Activated CD4-positive, alpha-beta memory T cell treated with anti-CD3 and anti-CD28 coated beads, Interleukin-2, amount 10 ng/mL, durations not matched to agents 7 days and 5 days (primary cell): ENCODE results near the gene DOCK11. TPM values are rescaled to one million over a fixed set of nuclear protein-coding genes. Genes with fewer than 3 reads are reported as not detected.

Experiments
- CTCF ChIA-PET: fragments of 350-600 bp; sonication (Branson Sonifier 250); formaldehyde crosslinking; loops from one replicate; lab custom pipeline; 2021; ENCODE audit warnings: antibody characterized with exemption, inconsistent platforms; lab: Charles Lee
- POLR2A ChIA-PET: fragments of 350-600 bp; sonication (Branson Sonifier 250); formaldehyde crosslinking; loops from one replicate; lab custom pipeline; 2021; ENCODE audit warnings: antibody characterized with exemption; lab: Charles Lee
- DNase-seq: peaks from one replicate; pipeline ENCODE4 v3.0.0-alpha.2; 2020
- H3K27ac Mint-ChIP-seq: one replicate; pipeline ENCODE4 v1.8.0; 2021; ENCODE audit warnings: mild to moderate bottlenecking, mixed read lengths
- H3K27me3 Mint-ChIP-seq: one replicate; pipeline ENCODE4 v1.8.0; 2021; ENCODE audit warnings: mixed read lengths
- H3K36me3 Mint-ChIP-seq: one replicate; pipeline ENCODE4 v1.8.0; 2021; ENCODE audit warnings: low read depth, mixed read lengths
- H3K4me1 Mint-ChIP-seq: one replicate; pipeline ENCODE4 v1.8.0; 2021; ENCODE audit warnings: mixed read lengths
- H3K4me3 Mint-ChIP-seq: one replicate; pipeline ENCODE4 v1.8.0; 2021; ENCODE audit warnings: mild to moderate bottlenecking, mixed read lengths
- H3K9me3 Mint-ChIP-seq: one replicate; pipeline ENCODE4 v1.8.0; 2021; ENCODE audit warnings: mixed read lengths
- total RNA-seq, 2 experiments: library from RNA; stranded (reverse); gene quantifications; one replicate each; pipeline ENCODE4 v1.2.3, GENCODE V29; 2021

DOCK11 gene
- total RNA-seq, 2 experiments from 2014 or later, result 79.0 to 82.9 TPM

DNA sequence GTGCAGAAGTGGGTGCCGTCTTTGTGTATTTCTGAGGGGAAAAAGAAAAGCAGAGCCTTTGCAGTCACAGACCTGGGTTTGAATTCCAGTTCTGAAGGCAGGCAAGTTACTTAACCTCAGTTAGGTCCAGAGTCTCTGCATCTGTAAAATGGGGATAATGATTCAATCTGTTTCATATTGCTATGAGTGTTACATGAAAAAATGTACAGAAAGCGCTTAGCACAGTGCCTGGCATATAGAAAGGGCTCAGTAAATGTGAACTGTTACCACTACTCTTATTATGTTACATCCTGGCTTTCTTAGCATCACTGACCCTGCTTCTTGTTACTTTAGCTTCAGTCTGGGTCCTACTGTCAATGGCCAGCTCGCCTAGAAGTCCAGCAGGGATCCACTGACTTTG lies 45.9 kb downstream of the DOCK11 start:
- Mint-ChIP-seq H3K27me3 (no peaks in the 10 kb centered on the region), H3K4me3 (no peak overlapping the region), H3K27ac (no peak overlapping the region), H3K36me3 (peaks cover 32% of the 10 kb centered on the region), H3K9me3 (no peaks in the 10 kb centered on the region), H3K4me1 (peaks cover 32% of the 10 kb centered on the region)
- POLR2A ChIA-PET, result no interaction called here
- DNase-seq, result no peak
- CTCF ChIA-PET, result no interaction called here

DNA sequence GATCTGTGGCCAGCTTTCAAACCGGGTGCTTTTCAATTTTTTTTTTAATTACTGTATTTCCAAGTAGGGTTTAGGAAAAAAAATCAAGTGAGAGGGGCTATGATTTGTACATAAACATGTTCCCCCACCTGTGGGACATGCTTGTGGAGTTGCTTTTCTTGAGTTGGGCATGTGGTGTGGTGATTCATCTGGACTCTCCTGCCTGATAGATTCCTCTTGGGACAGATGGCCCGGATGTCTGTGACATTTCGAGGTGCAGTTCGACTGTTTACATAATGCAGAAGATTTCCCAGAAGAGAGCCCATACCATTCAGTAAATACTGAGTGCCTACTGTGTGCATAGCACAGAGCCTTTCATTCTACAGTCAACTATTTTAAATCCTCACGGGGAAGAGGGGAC lies 49.9 kb downstream of the DOCK11 start:
- no peak overlapping the region for H3K27ac Mint-ChIP-seq
- ChIA-PET CTCF (no interaction called here), POLR2A (no interaction called here)
- no peak for DNase-seq
- H3K4me3 Mint-ChIP-seq, result no peak overlapping the region
- H3K9me3 Mint-ChIP-seq, result no peaks in the 10 kb centered on the region
- peaks cover 10% of the 10 kb centered on the region for H3K4me1 Mint-ChIP-seq
- H3K27me3 Mint-ChIP-seq, result no peaks in the 10 kb centered on the region
- H3K36me3 Mint-ChIP-seq, result peaks cover 46% of the 10 kb centered on the region

DNA sequence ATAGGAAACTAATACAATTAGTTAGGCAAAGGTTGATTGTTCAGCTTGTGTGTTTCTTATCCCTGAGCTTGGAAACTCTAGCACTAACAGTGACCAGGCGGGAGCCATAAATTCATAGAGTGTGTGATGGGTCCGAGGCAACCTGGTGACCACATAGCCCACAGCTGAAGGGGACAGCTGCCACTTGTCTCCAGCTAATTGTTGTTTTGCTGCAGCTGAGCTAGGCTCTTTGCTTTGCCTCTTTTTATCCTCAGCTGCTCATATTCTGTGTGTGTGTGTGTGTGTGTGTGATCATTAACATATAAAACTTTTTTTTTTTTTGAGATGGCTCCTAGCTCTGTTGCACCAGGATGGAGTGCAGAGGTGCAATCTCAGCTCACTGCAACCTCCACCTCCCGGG lies 53.2 kb downstream of the DOCK11 start:
- POLR2A ChIA-PET, result no interaction called here
- CTCF ChIA-PET, result interaction anchor here (0.7 kb wide), 1 partner anchor 684 kb away, joined by 3 read pairs; no protein-coding TSS in a partner anchor
- Mint-ChIP-seq H3K4me1 (peaks cover 24% of the 10 kb centered on the region), H3K27me3 (no peaks in the 10 kb centered on the region), H3K36me3 (peaks cover 46% of the 10 kb centered on the region), H3K9me3 (no peaks in the 10 kb centered on the region), H3K27ac (no peak overlapping the region), H3K4me3 (no peak overlapping the region)
- DNase-seq, result no peak

DNA sequence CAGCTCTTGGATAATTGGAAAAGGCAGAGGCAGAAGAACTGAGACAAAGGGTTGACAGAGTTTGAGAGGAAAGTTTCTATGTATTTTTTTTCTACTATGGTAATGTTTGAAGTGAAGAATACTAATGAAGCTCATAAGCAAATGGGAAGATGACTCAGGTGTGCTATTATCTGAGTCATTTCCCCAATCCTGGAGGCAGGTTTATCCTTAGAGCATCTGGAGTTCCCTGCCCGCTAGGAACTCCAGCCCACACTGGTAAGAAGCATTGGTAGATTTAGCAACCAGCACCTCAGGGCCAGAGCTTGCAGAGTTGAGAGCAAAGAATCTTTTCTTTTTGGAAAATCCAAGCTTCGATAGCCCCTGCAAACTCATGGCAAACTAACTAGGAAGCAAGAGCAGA lies 55.2 kb downstream of the DOCK11 start:
- DNase-seq, result no peak
- Mint-ChIP-seq H3K36me3 (peaks cover 43% of the 10 kb centered on the region), H3K27ac (no peak overlapping the region), H3K4me3 (no peak overlapping the region), H3K9me3 (no peaks in the 10 kb centered on the region), H3K4me1 (peaks cover 35% of the 10 kb centered on the region), H3K27me3 (no peaks in the 10 kb centered on the region)
- CTCF ChIA-PET, result interaction anchor here (0.9 kb wide), 1 partner anchor 11 kb away, joined by 3 read pairs; no protein-coding TSS in a partner anchor
- POLR2A ChIA-PET, result interaction anchor here (0.7 kb wide), 1 partner anchor 54 kb away, joined by 3 read pairs; no protein-coding TSS in a partner anchor

DNA sequence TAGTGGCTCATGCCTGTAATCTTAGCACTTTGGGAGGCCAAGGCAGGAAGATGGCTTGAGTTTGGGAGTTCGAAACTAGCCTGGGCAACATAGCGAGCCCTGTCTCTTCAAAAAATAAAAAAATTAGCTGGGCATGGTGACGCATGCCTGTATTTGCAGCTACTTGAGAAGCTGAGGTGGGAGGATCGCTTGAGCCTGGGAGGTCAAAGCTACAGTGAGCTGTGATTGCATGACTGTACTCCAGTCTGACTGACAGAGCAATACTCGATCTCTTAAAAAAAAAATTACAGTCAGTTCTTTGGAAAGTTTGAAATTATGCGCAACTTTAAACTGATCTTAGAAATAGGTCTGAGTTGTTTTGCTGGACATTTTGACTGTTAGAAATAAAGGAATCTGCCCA lies 55.8 kb downstream of the DOCK11 start:
- POLR2A ChIA-PET, result interaction anchor here (0.7 kb wide), 1 partner anchor 55 kb away, joined by 3 read pairs; no protein-coding TSS in a partner anchor
- DNase-seq, result no peak
- no peak overlapping the region for H3K27ac Mint-ChIP-seq
- no peaks in the 10 kb centered on the region for H3K27me3 Mint-ChIP-seq
- CTCF ChIA-PET, result interaction anchor here (1.3 kb wide), 1 partner anchor 49 kb away, joined by 3 read pairs; no protein-coding TSS in a partner anchor
- no peaks in the 10 kb centered on the region for H3K9me3 Mint-ChIP-seq
- no peak overlapping the region for H3K4me3 Mint-ChIP-seq
- peaks cover 38% of the 10 kb centered on the region for H3K36me3 Mint-ChIP-seq
- H3K4me1 Mint-ChIP-seq, result peaks cover 35% of the 10 kb centered on the region

DNA sequence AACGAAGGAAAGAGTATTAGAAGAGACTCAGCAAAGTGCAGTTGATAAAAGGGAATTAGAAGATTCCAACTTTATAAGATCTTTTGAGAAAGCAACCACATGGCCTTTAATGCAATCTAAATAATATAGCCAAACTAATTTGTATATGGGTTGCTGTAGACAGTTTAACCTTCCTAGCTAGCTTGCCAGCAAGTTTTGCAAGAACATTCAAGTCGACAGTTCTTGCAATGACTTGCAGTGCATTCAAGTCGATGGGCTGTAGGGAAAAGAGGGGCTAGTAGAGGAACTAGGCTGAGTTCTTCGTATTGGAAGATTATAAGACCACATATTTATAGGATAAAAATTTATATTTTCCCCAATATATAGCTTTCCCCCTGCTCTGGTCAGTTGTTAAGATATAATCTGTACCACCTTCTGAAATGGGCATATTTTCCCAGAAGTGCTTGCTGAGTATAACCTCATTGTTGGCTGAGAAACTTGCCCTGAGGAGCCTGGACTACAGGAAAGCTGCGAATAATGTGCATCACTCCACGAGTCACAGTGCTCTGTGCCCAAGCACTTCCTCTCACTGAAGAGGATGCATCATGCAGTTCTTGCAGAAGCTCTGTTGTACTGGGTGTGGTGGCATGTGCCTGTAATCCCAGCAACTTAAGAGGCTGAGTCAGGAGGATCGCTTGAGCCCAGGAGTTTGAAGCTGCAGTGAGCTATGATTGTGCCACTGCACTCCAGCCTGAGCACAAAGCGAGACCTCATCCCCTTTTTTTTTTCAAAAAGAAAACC lies 56.7 kb downstream of the DOCK11 start:
- ChIA-PET POLR2A (interaction anchor here (0.8 to 3.3 kb wide), 2 partner anchors 13 to 56 kb away, joined by 3 to 29 read pairs; partner anchors contain the start of gene DOCK11), CTCF (interaction anchor here (0.6 to 1.3 kb wide), 3 partner anchors 15 to 48 kb away, joined by 3 read pairs; no protein-coding TSS in a partner anchor)
- Mint-ChIP-seq H3K36me3 (peaks cover 42% of the 10 kb centered on the region), H3K27ac (peak overlapping the region; percentile 31), H3K4me1 (peaks cover 41% of the 10 kb centered on the region), H3K9me3 (no peaks in the 10 kb centered on the region), H3K4me3 (no peak overlapping the region), H3K27me3 (no peaks in the 10 kb centered on the region)
- no peak for DNase-seq

DNA sequence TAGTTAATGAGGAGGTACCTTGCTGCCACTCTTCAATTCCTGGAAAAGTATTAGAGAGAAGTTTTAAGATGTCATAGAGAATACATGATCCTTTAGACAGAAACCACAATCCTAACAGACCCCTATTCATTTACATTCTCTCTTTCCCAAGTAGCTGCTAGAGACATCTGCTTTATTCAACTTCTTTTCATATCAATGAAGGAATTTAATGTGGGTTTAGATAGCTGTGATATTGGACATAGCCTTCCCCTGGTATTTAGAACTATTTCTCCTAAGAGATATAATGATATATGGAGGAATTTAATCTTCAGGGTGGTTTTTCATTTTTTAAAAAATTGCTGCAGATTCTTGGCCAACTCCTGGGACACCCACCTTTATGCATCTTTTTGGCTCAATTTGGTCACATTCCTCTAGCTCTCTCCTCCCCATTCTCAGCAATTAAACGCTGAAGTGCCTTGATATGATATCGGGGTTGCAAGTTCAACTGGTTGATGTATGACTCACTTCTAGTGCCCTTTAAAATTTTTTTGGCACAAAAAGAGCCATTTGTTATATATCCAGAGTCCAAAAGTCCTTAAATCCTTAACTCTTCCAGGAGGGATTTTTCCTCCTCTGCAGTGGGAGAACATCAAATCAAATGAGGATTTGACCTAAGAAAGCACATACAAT lies 57.6 kb downstream of the DOCK11 start:
- Mint-ChIP-seq H3K4me1 (peaks cover 41% of the 10 kb centered on the region), H3K36me3 (peaks cover 38% of the 10 kb centered on the region), H3K27me3 (no peaks in the 10 kb centered on the region), H3K27ac (no peak overlapping the region), H3K4me3 (no peak overlapping the region), H3K9me3 (no peaks in the 10 kb centered on the region)
- DNase-seq, result no peak
- ChIA-PET POLR2A (interaction anchor here (0.8 to 3.3 kb wide), 2 partner anchors 14 to 57 kb away, joined by 3 to 29 read pairs; partner anchors contain the start of gene DOCK11), CTCF (interaction anchor here (0.6 kb wide), 1 partner anchor 14 kb away, joined by 3 read pairs; no protein-coding TSS in a partner anchor)

DNA sequence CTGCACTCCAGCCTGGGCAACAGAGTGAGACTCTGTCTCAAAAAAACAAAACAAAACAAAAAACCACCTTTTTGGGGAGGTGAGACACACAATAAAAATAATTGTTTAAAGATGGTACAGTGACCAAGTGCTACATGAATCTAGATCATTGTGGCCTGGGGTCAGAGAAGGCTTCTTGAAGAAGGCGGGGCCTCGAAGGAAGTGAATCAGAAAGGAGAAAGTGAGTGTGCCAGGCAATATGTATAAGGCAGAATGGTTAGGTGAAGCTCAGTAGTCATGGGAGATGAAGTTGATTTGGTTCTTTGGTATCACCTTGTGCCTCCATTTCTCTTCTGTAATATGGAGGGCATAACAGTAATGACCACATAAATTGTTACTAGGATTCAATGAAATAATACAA lies 58.9 kb downstream of the DOCK11 start:
- H3K36me3 Mint-ChIP-seq, result peaks cover 41% of the 10 kb centered on the region
- no peak for DNase-seq
- ChIA-PET CTCF (interaction anchor here (1.5 kb wide), 1 partner anchor 95 kb away, joined by 5 read pairs; no protein-coding TSS in a partner anchor), POLR2A (interaction anchor here (3.3 kb wide), 1 partner anchor 58 kb away, joined by 29 read pairs; the partner anchor contains the start of gene DOCK11)
- no peak overlapping the region for H3K27ac Mint-ChIP-seq
- peaks cover 44% of the 10 kb centered on the region for H3K4me1 Mint-ChIP-seq
- H3K27me3 Mint-ChIP-seq, result no peaks in the 10 kb centered on the region
- no peaks in the 10 kb centered on the region for H3K9me3 Mint-ChIP-seq
- no peak overlapping the region for H3K4me3 Mint-ChIP-seq

DNA sequence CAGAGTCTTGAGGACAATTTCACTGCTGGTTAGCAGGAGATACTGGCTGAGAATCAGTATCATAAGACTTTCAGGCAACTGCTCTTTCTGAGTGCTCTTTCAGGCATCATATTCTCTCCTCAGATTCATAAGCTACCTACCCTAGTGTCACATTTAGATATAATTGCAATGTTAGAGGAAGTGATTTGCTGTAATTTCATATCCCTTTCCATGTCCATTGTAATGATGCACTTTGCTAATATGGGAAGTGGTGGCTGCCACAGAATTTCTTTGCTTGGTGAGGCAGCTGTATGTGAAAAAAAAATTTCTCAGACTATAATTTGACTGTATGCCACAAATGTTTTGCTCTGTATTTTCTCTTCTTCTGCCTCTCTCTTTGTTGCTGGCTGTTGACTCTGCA lies 63.3 kb downstream of the DOCK11 start:
- H3K4me1 Mint-ChIP-seq, result peaks cover 33% of the 10 kb centered on the region
- POLR2A ChIA-PET, result no interaction called here
- no peak overlapping the region for H3K27ac Mint-ChIP-seq
- DNase-seq, result no peak
- H3K36me3 Mint-ChIP-seq, result peaks cover 47% of the 10 kb centered on the region
- no peaks in the 10 kb centered on the region for H3K9me3 Mint-ChIP-seq
- H3K4me3 Mint-ChIP-seq, result no peak overlapping the region
- no peaks in the 10 kb centered on the region for H3K27me3 Mint-ChIP-seq
- CTCF ChIA-PET, result no interaction called here

DNA sequence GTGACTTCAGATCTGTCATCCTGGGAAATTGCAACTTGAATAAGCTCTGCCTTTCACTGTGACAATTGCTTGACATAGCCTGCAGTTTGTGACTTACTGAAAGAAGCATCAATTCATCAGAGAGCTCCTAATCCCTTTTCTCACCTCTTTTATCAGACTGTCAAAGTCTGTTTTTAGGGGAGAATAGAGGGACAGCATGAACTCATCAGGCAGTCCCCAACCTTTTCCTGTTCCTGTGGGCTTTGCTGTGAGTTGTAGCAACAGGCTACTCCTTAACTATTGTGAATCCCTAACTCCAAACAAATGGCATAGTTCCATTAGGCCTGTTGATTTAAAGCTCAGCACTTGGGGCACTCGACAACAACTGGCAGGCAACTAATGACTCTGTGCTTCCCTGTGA lies 64.9 kb downstream of the DOCK11 start:
- ChIA-PET POLR2A (interaction anchor here (1.0 kb wide), 1 partner anchor 32 kb away, joined by 3 read pairs; no protein-coding TSS in a partner anchor), CTCF (no interaction called here)
- Mint-ChIP-seq H3K4me3 (no peak overlapping the region), H3K4me1 (peaks cover 24% of the 10 kb centered on the region), H3K9me3 (no peaks in the 10 kb centered on the region), H3K27ac (no peak overlapping the region), H3K36me3 (peaks cover 44% of the 10 kb centered on the region), H3K27me3 (no peaks in the 10 kb centered on the region)
- DNase-seq, result no peak

DNA sequence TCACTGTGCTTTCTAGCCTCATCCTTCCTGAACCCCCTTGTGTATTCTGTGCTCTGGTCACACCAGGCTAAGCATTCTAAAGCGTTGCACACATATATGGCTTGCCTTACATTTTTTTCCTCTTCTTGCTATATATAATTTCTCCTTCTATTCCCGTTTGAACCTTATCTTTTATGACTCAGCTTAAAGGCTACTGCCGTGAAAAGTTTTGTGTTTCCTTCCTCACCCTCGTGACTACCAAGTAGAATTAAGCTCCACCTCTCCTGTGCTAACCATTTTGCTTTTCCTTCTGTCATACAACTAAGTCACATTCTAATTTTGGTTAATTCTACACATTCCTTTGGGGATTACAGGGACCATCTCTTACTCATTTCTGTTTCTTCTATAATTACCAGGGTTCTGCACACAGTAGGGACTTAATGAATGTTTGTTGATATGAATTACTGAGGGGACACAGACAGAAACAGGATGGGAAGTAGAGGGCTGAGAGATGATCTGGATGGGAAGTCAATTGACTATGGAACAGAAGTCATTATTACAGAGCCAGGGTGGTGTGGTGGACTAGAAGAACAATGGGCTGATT lies 67.1 kb downstream of the DOCK11 start:
- no peak for DNase-seq
- ChIA-PET CTCF (interaction anchor here (0.7 kb wide), 1 partner anchor 103 kb away, joined by 3 read pairs; no protein-coding TSS in a partner anchor), POLR2A (interaction anchor here (1.0 kb wide), 1 partner anchor 35 kb away, joined by 3 read pairs; no protein-coding TSS in a partner anchor)
- H3K36me3 Mint-ChIP-seq, result peaks cover 41% of the 10 kb centered on the region
- no peaks in the 10 kb centered on the region for H3K27me3 Mint-ChIP-seq
- no peak overlapping the region for H3K4me3 Mint-ChIP-seq
- peaks cover 16% of the 10 kb centered on the region for H3K4me1 Mint-ChIP-seq
- no peak overlapping the region for H3K27ac Mint-ChIP-seq
- no peaks in the 10 kb centered on the region for H3K9me3 Mint-ChIP-seq

DNA sequence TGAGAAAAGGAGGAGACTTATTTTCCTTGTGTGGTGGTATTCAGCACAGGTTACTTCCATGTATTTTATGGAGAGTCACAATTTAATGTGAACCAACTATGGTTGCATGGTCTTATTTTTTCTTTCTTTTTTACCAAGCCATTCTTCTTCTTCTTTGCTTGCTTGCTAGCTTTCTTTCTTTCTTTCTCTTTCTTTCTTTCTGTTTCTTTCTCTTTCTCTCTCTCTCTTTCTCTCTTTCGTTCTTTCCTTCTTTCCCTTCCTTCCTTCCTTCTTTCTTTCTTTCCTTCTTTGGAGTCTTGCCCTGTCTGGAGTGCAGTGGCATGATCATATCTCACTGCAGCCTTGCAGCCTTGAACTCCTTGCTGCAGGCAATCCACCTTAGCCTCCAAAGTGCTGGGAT lies 68.9 kb downstream of the DOCK11 start:
- peaks cover 16% of the 10 kb centered on the region for H3K4me1 Mint-ChIP-seq
- H3K27ac Mint-ChIP-seq, result no peak overlapping the region
- CTCF ChIA-PET, result no interaction called here
- H3K4me3 Mint-ChIP-seq, result no peak overlapping the region
- DNase-seq, result no peak
- H3K27me3 Mint-ChIP-seq, result no peaks in the 10 kb centered on the region
- H3K36me3 Mint-ChIP-seq, result peaks cover 44% of the 10 kb centered on the region
- POLR2A ChIA-PET, result no interaction called here
- H3K9me3 Mint-ChIP-seq, result no peaks in the 10 kb centered on the region
